NCI-H2029 treated with DMSO at 0.1 percent for 48 hours (cell line): ENCODE data around the gene ESRRB.

Experiments
- DNase-seq: peaks from one replicate; lab custom pipeline; 2025; lab: John Stamatoyannopoulos, UW

Gene ESRRB

GRCh38 chr14:76407449-76408150, 31.7 kb downstream of the ESRRB start:
- DNase-seq, result no peak

GRCh38 chr14:76408877-76409276, 32.9 kb downstream of the ESRRB start:
- DNase-seq, result no peak

GRCh38 chr14:76412501-76412900, 36.6 kb downstream of the ESRRB start:
- DNase-seq, result no peak

- DNase-seq, result no peak
These were observed 37.4 kb downstream of the ESRRB start for GRCh38 chr14:76413106-76413961.

- no peak for DNase-seq
These were observed 38.1 kb downstream of the ESRRB start for GRCh38 chr14:76413962-76414600.

GRCh38 chr14:76419399-76419798, 43.5 kb downstream of the ESRRB start:
- no peak for DNase-seq

GRCh38 chr14:76420827-76421226, 44.9 kb downstream of the ESRRB start:
- no peak for DNase-seq

GRCh38 chr14:76421662-76422061, 45.7 kb downstream of the ESRRB start:
- no peak for DNase-seq

- no peak for DNase-seq
These were observed 46.7 kb downstream of the ESRRB start for GRCh38 chr14:76422662-76423061.

- no peak for DNase-seq
These were observed 47.6 kb downstream of the ESRRB start for GRCh38 chr14:76423534-76423933.

- no peak for DNase-seq
These were observed 48.4 kb downstream of the ESRRB start for GRCh38 chr14:76424359-76424758.

GRCh38 chr14:76426161-76426696, 50.3 kb downstream of the ESRRB start:
- DNase-seq, result no peak

GRCh38 chr14:76428611-76429010, 52.7 kb downstream of the ESRRB start:
- no peak for DNase-seq

GRCh38 chr14:76430017-76430416, 54.1 kb downstream of the ESRRB start:
- no peak for DNase-seq

- no peak for DNase-seq
These were observed 54.6 kb downstream of the ESRRB start for GRCh38 chr14:76430475-76430980.

- DNase-seq, result no peak
These were observed 55.6 kb downstream of the ESRRB start for GRCh38 chr14:76431538-76431937.

- DNase-seq, result no peak
These were observed 57.2 kb downstream of the ESRRB start for GRCh38 chr14:76432827-76433752.

GRCh38 chr14:76434220-76434619, 58.3 kb downstream of the ESRRB start:
- DNase-seq, result no peak

GRCh38 chr14:76439237-76439775, 63.4 kb downstream of the ESRRB start:
- DNase-seq, result no peak

GRCh38 chr14:76446486-76446885, 70.5 kb downstream of the ESRRB start:
- no peak for DNase-seq

- no peak for DNase-seq
These were observed 71.0 kb downstream of the ESRRB start for GRCh38 chr14:76446921-76447320.
